OCI-LY1 (cell line): ENCODE measurements around the gene APBB3.

Experiments used
- H2AFZ ChIP-seq: fragments of 200-600 bp; sonication (generic), shearing (Covaris generic); 2 replicates; pipeline ENCODE4 v1.6.0; 2014; ENCODE audit warnings: antibody characterized with exemption, mild to moderate bottlenecking, low read length
- H3F3A ChIP-seq: fragments of 200-600 bp; sonication (generic), shearing (Covaris generic); 2 replicates; pipeline ENCODE4 v1.6.0; 2014; ENCODE audit warnings: mild to moderate bottlenecking, antibody characterized with exemption, low read length, moderate library complexity; ENCODE audit not compliant: insufficient read depth
- H3K27ac ChIP-seq: fragments of 200-600 bp; sonication (generic); 2 replicates; pipeline ENCODE4 v1.5.1; 2014; ENCODE audit warnings: low read length, mixed run types, mild to moderate bottlenecking, low read depth; ENCODE audit not compliant: poor library complexity, severe bottlenecking
- H3K27me3 ChIP-seq: fragments of 200-600 bp; sonication (generic); 2 replicates; pipeline ENCODE4 v1.6.0; 2014; ENCODE audit warnings: antibody characterized with exemption, mild to moderate bottlenecking, low read length, moderate library complexity; ENCODE audit not compliant: insufficient read depth
- H3K36me3 ChIP-seq: fragments of 200-600 bp; sonication (generic); 2 replicates; pipeline ENCODE4 v1.6.1; 2014; ENCODE audit warnings: mild to moderate bottlenecking, antibody characterized with exemption, low read length, moderate library complexity, mixed read lengths; ENCODE audit not compliant: insufficient read depth
- H3K4me1 ChIP-seq: fragments of 200-600 bp; sonication (generic); 2 replicates; pipeline ENCODE4 v1.5.1; 2014; ENCODE audit warnings: mild to moderate bottlenecking, low read length, moderate library complexity; ENCODE audit not compliant: insufficient read depth, severe bottlenecking
- H3K4me2 ChIP-seq: fragments of 200-600 bp; sonication (generic), shearing (Covaris generic); 2 replicates; pipeline ENCODE4 v1.6.1; 2014; ENCODE audit warnings: low read length
- H3K4me3 ChIP-seq: fragments of 200-600 bp; sonication (generic); 2 replicates; pipeline ENCODE4 v1.5.1; 2014; ENCODE audit warnings: low read length, low read depth, mild to moderate bottlenecking, mixed read lengths; ENCODE audit not compliant: poor library complexity, severe bottlenecking
- H3K79me2 ChIP-seq: fragments of 200-600 bp; shearing (Covaris generic); 2 replicates; pipeline ENCODE4 v1.6.1; 2016; ENCODE audit warnings: mixed run types, low read length, mixed read lengths; ENCODE audit not compliant: insufficient read depth
- H3K9ac ChIP-seq: fragments of 200-600 bp; sonication (generic), shearing (Covaris generic); 2 replicates; pipeline ENCODE4 v1.6.1; 2014; ENCODE audit warnings: mild to moderate bottlenecking, low read length, mixed read lengths
- H3K9me2 ChIP-seq: fragments of 200-600 bp; sonication (generic), shearing (Covaris generic); 2 replicates; pipeline ENCODE4 v1.6.1; 2014; ENCODE audit warnings: low read depth, mild to moderate bottlenecking, low read length, mixed read lengths
- H3K9me3 ChIP-seq: fragments of 200-600 bp; shearing (Covaris generic); 2 replicates; pipeline ENCODE4 v1.6.1; 2014; ENCODE audit warnings: low read length, mixed read lengths
- H4K20me1 ChIP-seq: fragments of 200-600 bp; sonication (generic), shearing (Covaris generic); 2 replicates; pipeline ENCODE4 v1.6.0; 2016; ENCODE audit warnings: mild to moderate bottlenecking, low read length; ENCODE audit not compliant: insufficient read depth
- CTCF ChIP-seq: fragments of 200-600 bp; sonication (generic), shearing (Covaris generic); IDR thresholded peaks from 2 replicates; pipeline ENCODE4 v1.5.1; 2017; ENCODE audit warnings: mild to moderate bottlenecking, antibody characterized with exemption, low read length, moderate library complexity, mixed read lengths
- EZH2 ChIP-seq: fragments of 200-600 bp; sonication (generic), shearing (Covaris generic); IDR thresholded peaks from 2 replicates; pipeline ENCODE4 v1.8.0; 2017; ENCODE audit warnings: borderline replicate concordance, mixed run types, mild to moderate bottlenecking, antibody characterized with exemption, low read length, moderate library complexity, mixed read lengths

Gene APBB3

DNA sequence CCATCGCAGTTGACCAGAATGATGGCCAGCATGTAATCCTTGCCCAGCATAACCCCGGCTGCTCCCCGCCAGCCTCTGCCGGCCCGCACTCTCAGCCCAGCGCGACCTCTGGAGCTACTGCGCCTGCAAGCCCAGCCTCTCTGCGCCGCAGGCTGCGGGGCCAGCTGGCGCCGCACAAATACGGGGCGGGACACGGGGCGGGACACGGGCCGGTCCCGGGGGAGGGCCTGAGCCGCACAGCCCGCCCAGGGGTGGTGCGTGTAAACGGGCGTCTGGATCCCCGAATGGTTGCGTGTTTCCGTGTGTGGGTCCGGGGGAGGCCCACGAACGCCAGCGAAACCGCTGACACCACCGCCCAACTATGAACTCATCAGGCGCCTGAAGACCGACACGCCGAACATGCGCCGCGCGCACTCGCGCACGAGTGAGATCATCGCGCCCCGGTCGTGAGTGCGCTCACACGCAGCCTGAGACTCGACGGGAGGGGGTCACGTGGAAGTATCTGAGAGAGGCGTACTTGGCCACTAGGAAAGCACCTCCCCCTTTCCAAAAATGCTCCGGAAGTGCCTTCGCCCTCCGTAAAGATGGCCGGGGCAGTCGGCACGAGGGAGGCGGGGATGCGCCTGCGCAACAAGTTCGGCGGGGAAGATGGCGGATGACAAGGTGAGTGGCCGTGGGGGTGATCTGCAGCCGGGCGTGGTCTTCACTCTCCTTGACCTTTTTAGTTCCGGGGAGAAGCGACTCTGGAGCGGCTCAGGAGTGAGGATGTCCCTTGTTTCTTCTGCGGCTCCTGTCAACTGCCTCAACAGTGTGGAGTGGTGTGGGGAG is at the start of gene APBB3, which contains the start of gene SLC35A4:
Gene APBB3 (minus strand): TSS at position 403 of the 828 bp plus-strand sequence. CDS start 353 bp downstream, at position 50.
Gene SLC35A4 (plus strand): TSS at position 633 of the 828 bp plus-strand sequence. CDS start 2,342 bp downstream, outside the sequence.
- peaks cover 28% of the 10 kb centered on the region for H3K36me3 ChIP-seq
- H4K20me1 ChIP-seq: no peaks in the 10 kb centered on the region
- H3K4me1 ChIP-seq: peaks cover 33% of the 10 kb centered on the region
- H3K4me2 ChIP-seq: peak within 1 kb of the TSS; percentile 94
- H3K9me3 ChIP-seq: no peaks in the 10 kb centered on the region
- TF ChIP-seq CTCF: no peak
- TF ChIP-seq EZH2: no peak
- peak within 1 kb of the TSS; percentile 57 for H3K27ac ChIP-seq
- H3K4me3 ChIP-seq: peak within 1 kb of the TSS; percentile 79
- no peaks in the 10 kb centered on the region for H3K9me2 ChIP-seq
- no peaks in the 10 kb centered on the region for H3K79me2 ChIP-seq
- H3K9ac ChIP-seq: peak within 1 kb of the TSS; percentile 92
- no peaks in the 10 kb centered on the region for H3K27me3 ChIP-seq
- no peaks in the 10 kb centered on the region for H3F3A ChIP-seq
- no peak within 1 kb of the TSS; the same call in 1 of the 2 replicates for H2AFZ ChIP-seq

DNA sequence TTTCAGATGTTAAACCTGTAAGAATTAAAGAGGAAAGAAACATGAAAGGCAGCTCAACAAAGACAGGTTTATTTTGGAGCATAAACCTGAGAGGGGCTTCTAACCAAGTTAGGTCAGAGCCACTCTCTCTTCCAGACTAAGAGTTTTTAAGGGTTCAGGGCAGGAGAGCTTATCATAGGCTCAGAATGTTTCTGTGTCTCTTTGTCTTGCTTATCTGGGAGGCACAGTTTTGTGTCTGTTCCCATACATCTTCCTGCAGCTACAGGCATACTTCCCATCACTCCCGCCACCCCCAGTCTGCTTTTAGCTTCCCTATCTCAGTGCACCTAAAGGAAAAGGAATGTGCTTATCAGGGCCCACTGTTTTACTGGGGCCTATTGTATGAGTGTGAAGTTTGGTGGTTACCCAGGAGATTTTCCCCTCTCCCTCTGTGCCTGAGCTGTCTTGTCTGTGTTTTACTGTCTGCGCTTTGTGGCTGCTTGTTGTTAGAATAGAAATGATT is 46.7 kb upstream of the APBB3 start:
- Histone ChIP-seq H3K36me3 (no peaks in the 10 kb centered on the region), H3K27me3 (no peaks in the 10 kb centered on the region), H4K20me1 (no peaks in the 10 kb centered on the region), H3K9me2 (no peaks in the 10 kb centered on the region), H3K4me1 (no peaks in the 10 kb centered on the region), H3F3A (no peaks in the 10 kb centered on the region), H3K9ac (no peak overlapping the region), H3K27ac (no peak overlapping the region), H3K9me3 (no peaks in the 10 kb centered on the region), H2AFZ (no peak overlapping the region), H3K79me2 (no peaks in the 10 kb centered on the region), H3K4me2 (no peak overlapping the region), H3K4me3 (no peak overlapping the region)
- TF ChIP-seq CTCF: no peak

DNA sequence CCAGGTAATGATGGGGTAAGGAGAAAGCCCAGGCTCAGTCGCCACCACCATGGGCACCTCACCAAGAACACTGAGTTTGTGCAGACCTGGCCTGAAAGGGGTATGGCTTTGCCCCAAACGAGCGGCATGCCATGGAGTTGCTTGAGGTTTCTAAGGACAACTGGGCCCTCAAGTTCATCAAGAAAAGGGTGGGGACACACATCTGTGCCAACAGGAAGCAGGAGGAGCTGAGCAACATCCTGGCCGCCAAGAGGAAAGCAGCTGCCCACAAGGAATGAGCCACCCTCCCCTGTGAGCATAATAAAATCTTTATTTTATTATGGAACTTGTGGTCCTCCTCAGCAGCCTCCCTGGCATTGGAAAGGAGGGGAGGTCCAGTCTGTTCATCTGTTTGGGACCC is 44.7 kb upstream of the APBB3 start:
- no peaks in the 10 kb centered on the region for H3K36me3 ChIP-seq
- H3K27me3 ChIP-seq: no peaks in the 10 kb centered on the region
- no peak overlapping the region for H3K4me3 ChIP-seq
- H3K27ac ChIP-seq: no peak overlapping the region
- no peaks in the 10 kb centered on the region for H3F3A ChIP-seq
- no peak overlapping the region for H2AFZ ChIP-seq
- H3K4me2 ChIP-seq: no peak overlapping the region
- H3K9me2 ChIP-seq: no peaks in the 10 kb centered on the region
- no peaks in the 10 kb centered on the region for H3K9me3 ChIP-seq
- no peaks in the 10 kb centered on the region for H3K4me1 ChIP-seq
- TF ChIP-seq CTCF (no peak), EZH2 (no peak)
- H3K9ac ChIP-seq: no peak overlapping the region
- H4K20me1 ChIP-seq: no peaks in the 10 kb centered on the region
- H3K79me2 ChIP-seq: no peaks in the 10 kb centered on the region
